ENCODE measurements around the gene MYL1.

DNA sequence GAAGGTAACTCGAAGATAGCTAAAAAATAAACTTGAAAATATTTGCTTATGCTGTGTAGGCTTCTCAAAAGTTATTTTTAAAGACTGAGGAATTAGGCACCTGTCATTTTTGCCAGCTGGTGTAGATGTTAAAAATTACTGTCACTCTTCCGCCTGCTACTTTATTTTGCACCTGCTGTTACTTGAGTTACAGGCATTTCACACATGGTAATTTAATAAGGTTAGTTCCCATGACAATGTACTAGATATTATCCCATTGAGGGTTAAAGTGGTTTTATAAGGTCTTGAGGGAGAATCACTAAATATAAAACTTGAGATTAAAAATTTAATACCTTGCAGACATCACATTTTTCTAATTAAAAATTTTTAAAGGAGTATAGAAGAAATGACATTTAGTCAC, 26.6 kb downstream of the MYL1 start:
- TF ChIP-seq, protein P1, sequence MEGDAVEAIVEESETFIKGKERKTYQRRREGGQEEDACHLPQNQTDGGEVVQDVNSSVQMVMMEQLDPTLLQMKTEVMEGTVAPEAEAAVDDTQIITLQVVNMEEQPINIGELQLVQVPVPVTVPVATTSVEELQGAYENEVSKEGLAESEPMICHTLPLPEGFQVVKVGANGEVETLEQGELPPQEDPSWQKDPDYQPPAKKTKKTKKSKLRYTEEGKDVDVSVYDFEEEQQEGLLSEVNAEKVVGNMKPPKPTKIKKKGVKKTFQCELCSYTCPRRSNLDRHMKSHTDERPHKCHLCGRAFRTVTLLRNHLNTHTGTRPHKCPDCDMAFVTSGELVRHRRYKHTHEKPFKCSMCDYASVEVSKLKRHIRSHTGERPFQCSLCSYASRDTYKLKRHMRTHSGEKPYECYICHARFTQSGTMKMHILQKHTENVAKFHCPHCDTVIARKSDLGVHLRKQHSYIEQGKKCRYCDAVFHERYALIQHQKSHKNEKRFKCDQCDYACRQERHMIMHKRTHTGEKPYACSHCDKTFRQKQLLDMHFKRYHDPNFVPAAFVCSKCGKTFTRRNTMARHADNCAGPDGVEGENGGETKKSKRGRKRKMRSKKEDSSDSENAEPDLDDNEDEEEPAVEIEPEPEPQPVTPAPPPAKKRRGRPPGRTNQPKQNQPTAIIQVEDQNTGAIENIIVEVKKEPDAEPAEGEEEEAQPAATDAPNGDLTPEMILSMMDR (IDR thresholded peaks at IDR 0.05): no peak
- no peak for TF ChIP-seq POLR2A (IDR thresholded peaks at IDR 0.05)
